HG03039 (cell line): ENCODE measurements around the gene MMP15.
"Not testable (repeated sequence)": the region's sequence is repeated elsewhere in the genome, so short reads cannot be mapped to it uniquely, and the experiment has no call there.

ENCODE experiments used
- ATAC-seq: cut with Tn5 transposase; IDR thresholded peaks from one replicate; pipeline ENCODE4 v1.9.1; 2021; ENCODE audit warnings: mild to moderate bottlenecking, moderate library complexity; ENCODE audit not compliant: unreplicated experiment

The MMP15 gene

GRCh38 chr16:58025351-58026138, at the start of gene MMP15:
MMP15 (plus strand) TSS chr16:58025754; CDS start chr16:58026351, 597 bp downstream.
- no peak for ATAC-seq

GRCh38 chr16:57976331-57976796, 49.2 kb upstream of the MMP15 start:
- ATAC-seq = no peak

GRCh38 chr16:57977418-57978069, 48.0 kb upstream of the MMP15 start:
- ATAC-seq = no peak

- ATAC-seq = not testable (repeated sequence)
These were observed 47.5 kb upstream of the MMP15 start for GRCh38 chr16:57978070-57978465.

GRCh38 chr16:57979006-57979585, 46.5 kb upstream of the MMP15 start:
- ATAC-seq = no peak

GRCh38 chr16:57981636-57982035, 43.9 kb upstream of the MMP15 start:
- no peak for ATAC-seq

GRCh38 chr16:57982385-57982784, 43.2 kb upstream of the MMP15 start:
- no peak for ATAC-seq

- peak; percentile 68 for ATAC-seq
These were observed 40.9 kb upstream of the MMP15 start for GRCh38 chr16:57984443-57985203.

GRCh38 chr16:57985204-57986181, 40.1 kb upstream of the MMP15 start:
- no peak for ATAC-seq

- no peak for ATAC-seq
These were observed 39.4 kb upstream of the MMP15 start for GRCh38 chr16:57986196-57986595.

- no peak for ATAC-seq
These were observed 37.9 kb upstream of the MMP15 start for GRCh38 chr16:57987441-57988177.

GRCh38 chr16:57988929-57989328, 36.6 kb upstream of the MMP15 start:
- no peak for ATAC-seq

GRCh38 chr16:57991551-57992059, 33.9 kb upstream of the MMP15 start:
- ATAC-seq = no peak

- ATAC-seq = no peak
These were observed 33.5 kb upstream of the MMP15 start for GRCh38 chr16:57992084-57992483.

- no peak for ATAC-seq
These were observed 32.1 kb upstream of the MMP15 start for GRCh38 chr16:57993438-57993837.

- ATAC-seq = no peak
These were observed 31.7 kb upstream of the MMP15 start for GRCh38 chr16:57993897-57994296.

- no peak for ATAC-seq
These were observed 31.2 kb upstream of the MMP15 start for GRCh38 chr16:57994361-57994760.

GRCh38 chr16:57994778-57995177, 30.8 kb upstream of the MMP15 start:
- no peak for ATAC-seq
